Adrenal gland (tissue), 12 donors: ENCODE results near the gene SLC16A10. TPM values are rescaled to one million over a fixed set of nuclear protein-coding genes. Genes with fewer than 3 reads are reported as not detected.

Experiments used
- DNase-seq, 7 donors: peaks; one replicate each; pipeline ENCODE4 v3.0.0-alpha.2; 2019 to 2020
- H3K27ac ChIP-seq, 5 donors: fragments of 200-600 bp; sonication (generic) in 4 of 5; 1 replicate in 3 of 5; 2 replicates in 2 of 5; pipeline versions ENCODE4 v1.5.1 to v1.8.0; 2016 to 2020; ENCODE audit warnings: mild to moderate bottlenecking in 1 of 5
- H3K27me3 ChIP-seq: fragments of 200-600 bp; 2 replicates; pipeline ENCODE4 v1.8.0; 2021
- H3K36me3 ChIP-seq, 2 donors: fragments of 200-600 bp; replicated peaks in 1 of 2; 1 replicate in 1 of 2; 2 replicates in 1 of 2; pipeline versions ENCODE4 v1.5.1 to v1.8.0; 2018 to 2022
- H3K4me1 ChIP-seq, 2 donors: fragments of 200-600 bp; replicated peaks in 1 of 2; 1 replicate in 1 of 2; 2 replicates in 1 of 2; pipeline versions ENCODE4 v1.5.1 to v1.8.0; 2018 to 2021
- H3K4me3 ChIP-seq, 4 donors: fragments of 200-600 bp; sonication (generic) in 3 of 4; one replicate each; pipeline ENCODE4 v1.5.1; 2016 to 2018
- H3K9me3 ChIP-seq, 3 donors: fragments of 200-600 bp; sonication (generic) in 1 of 3; replicated peaks in 1 of 3; 1 replicate in 2 of 3; 2 replicates in 1 of 3; pipeline versions ENCODE4 v1.5.1 to v1.8.0; 2016 to 2021
- POLR2A ChIP-seq, 2 donors: fragments of 450-650 bp; IDR thresholded peaks; one replicate each; pipeline ENCODE4 v1.6.1; 2017; ENCODE audit warnings: antibody characterized with exemption in 2 of 2, mild to moderate bottlenecking in 2 of 2, moderate library complexity in 1 of 2
- WGBS, 4 donors: extraction: QIAGEN DNeasy Blood & Tissue Kit in 2 of 4; methylation state at CpG; one replicate each; pipeline versions ENCODE4 v1.1.5 to v1.1.7; 2013 to 2017; 5-methylcytosine and 5-hydroxymethylcytosine counted together
- intact Hi-C, 2 donors: fragments of 100-400 bp; cut with DNase I; formaldehyde crosslinking; loops; one replicate each; pipeline versions ENCODE4 v1.14.1 to v1.15.0; 2022 to 2023
- polyA plus RNA-seq, 3 donors: library from polyadenylated mRNA; stranded (reverse); fragments of 200-250 nt in 2 of 3; fragments of 350-450 nt in 1 of 3; fragmentation: Illumina TruSeq in 1 of 3; extraction: RNeasy Lipid Tissue Mini Kit (QIAGEN cat#74804) in 1 of 3; gene quantifications; one replicate each; pipeline ENCODE4 v1.2.3, GENCODE V29; 2013 to 2014
- total RNA-seq, 9 donors: library from RNA; depleted of rRNA in 4 of 9; stranded (reverse); fragments of >200 nt in 4 of 9; fragments of 120-200 nt in 1 of 9; fragmentation: NEBNext Ultra II Directional in 1 of 9; extraction: Animal tissue kit (Norgen Biotek cat#: 25700) in 1 of 9; gene quantifications; one replicate each; pipeline versions ENCODE4 v1.1.0 to v1.2.4, GENCODE V29; 2013 to 2023
- TF ChIP-seq, protein P1 (sequence below), 6 experiments: fragments of 450-650 bp in 4 of 6; fragments of 200-600 bp in 2 of 6; sonication (generic) in 1 of 6; IDR thresholded peaks; 1 replicate in 5 of 6; 2 replicates in 1 of 6; pipeline versions ENCODE4 v1.5.1 to v1.8.0; 2016 to 2021; ENCODE audit warnings: antibody characterized with exemption in 6 of 6, mild to moderate bottlenecking in 2 of 6, moderate library complexity in 1 of 6
- donor health status: healthy with polysubstance abuse.
- donor health status: Bipolar disorder and iron deficiency.
- donor health status: DM: yes; HTN: yes; CAD: no.
- donor health status: DM: no; HTN: no; CAD: no.
- donor health status: DM: no; HTN: no; CAD: no.
- donor health status: DM: yes; HTN: yes; CAD: no.

SLC16A10 gene
- total and polyA plus RNA-seq, 12 donors = 4.6 to 97.0 (median 24.9) TPM

DNA sequence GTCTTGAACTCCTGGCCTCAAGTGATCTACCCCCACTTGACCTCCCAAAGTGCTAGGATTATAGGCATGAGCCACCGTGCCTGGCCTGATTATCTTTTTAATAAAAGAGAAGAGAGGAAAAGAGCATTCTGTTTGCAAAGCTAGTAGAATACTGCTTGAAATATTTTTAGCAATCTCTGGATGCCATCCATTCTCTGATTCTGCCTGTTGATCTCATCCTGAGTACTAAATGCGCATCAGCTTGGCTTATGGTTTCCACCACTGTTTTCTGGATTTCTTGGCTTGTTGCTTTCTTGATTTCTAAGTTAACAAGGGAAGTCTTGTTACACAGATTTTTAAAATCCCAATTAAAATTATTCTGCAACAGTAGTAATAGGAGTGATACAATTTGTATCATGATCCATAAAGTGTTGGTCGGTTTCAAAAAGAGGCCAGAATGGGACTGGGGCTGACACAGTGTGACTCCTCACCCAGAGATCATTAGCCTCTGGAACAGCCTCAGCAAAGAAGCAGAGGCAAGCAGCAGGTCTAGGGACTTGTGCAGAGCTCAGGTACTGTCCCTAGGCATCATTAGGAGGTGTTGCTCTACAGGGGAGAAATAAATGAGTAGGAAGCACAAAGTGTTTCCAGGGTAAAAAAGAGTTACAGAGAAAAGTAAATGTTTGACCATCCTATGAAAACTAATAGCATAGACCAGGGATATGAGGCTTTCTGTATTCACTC, 17.8 kb upstream of the SLC16A10 start:
- Histone ChIP-seq H3K36me3 (no peaks in the 10 kb centered on the region), H3K27ac (no peak overlapping the region), H3K4me1 (no peaks in the 10 kb centered on the region), H3K4me3 (no peak overlapping the region), H3K9me3 (no peaks in the 10 kb centered on the region), H3K27me3 (no peaks in the 10 kb centered on the region)
- WGBS, 4 donors = 88 to 92% (median 89%) methylated on average over 3 of the region's 3 CpGs
- intact Hi-C loops = no loop called here
- TF ChIP-seq POLR2A (IDR thresholded peaks at IDR 0.05) = no peak
- TF ChIP-seq, protein P1, sequence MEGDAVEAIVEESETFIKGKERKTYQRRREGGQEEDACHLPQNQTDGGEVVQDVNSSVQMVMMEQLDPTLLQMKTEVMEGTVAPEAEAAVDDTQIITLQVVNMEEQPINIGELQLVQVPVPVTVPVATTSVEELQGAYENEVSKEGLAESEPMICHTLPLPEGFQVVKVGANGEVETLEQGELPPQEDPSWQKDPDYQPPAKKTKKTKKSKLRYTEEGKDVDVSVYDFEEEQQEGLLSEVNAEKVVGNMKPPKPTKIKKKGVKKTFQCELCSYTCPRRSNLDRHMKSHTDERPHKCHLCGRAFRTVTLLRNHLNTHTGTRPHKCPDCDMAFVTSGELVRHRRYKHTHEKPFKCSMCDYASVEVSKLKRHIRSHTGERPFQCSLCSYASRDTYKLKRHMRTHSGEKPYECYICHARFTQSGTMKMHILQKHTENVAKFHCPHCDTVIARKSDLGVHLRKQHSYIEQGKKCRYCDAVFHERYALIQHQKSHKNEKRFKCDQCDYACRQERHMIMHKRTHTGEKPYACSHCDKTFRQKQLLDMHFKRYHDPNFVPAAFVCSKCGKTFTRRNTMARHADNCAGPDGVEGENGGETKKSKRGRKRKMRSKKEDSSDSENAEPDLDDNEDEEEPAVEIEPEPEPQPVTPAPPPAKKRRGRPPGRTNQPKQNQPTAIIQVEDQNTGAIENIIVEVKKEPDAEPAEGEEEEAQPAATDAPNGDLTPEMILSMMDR (IDR thresholded peaks at IDR 0.05) = no peak
- DNase-seq = no peak

DNA sequence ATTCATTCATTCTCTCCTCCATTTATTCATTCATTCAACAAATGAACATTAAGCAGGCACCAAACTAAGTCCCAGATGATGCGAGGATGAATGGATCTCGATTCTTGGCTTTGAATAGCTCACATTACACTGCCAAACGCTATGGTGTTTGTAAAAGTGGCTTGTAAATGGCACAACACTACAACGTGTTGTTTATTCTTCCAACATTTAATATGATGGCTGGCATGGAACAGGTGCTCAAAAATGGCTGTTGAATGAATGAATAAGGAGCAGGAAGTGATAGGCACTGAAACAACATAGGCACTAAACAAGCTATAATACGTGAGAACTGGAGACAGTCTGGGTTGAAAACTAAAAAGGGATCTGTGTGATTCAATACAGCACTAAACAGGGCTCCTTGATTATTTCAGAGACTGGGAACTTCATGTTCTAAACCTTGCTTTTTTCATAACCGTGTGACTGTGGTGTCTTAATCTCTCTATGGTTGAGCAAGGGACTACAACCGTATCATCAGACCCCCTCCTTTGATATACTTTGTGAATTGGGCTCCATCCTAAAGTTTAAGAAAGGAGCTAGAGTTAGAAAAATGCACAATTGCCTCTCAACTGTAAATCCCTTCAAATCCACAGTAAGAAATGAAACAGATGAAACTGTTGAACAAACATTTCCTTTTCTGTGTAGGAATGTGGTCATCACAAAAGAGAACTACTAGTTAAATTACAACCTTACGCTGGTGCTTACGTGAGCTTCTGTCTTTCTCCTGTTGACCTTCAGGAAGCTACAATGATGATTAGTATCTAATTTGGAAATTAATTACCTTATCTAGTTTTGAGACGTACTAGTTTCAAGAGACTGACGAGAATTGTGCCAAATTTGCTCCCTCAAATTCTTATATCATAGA, 16.9 kb upstream of the SLC16A10 start:
- H3K36me3 ChIP-seq = no peaks in the 10 kb centered on the region
- H3K4me1 ChIP-seq = no peaks in the 10 kb centered on the region
- no peak for DNase-seq
- no peaks in the 10 kb centered on the region for H3K27me3 ChIP-seq
- WGBS, 4 donors = 66 to 74% (median 70%) methylated on average over 11 of the region's 11 CpGs
- no peak for TF ChIP-seq POLR2A (IDR thresholded peaks at IDR 0.05)
- TF ChIP-seq, protein P1 (IDR thresholded peaks at IDR 0.05) = no peak
- no peaks in the 10 kb centered on the region for H3K9me3 ChIP-seq
- intact Hi-C loops = no loop called here
- no peak overlapping the region for H3K27ac ChIP-seq
- no peak overlapping the region for H3K4me3 ChIP-seq

DNA sequence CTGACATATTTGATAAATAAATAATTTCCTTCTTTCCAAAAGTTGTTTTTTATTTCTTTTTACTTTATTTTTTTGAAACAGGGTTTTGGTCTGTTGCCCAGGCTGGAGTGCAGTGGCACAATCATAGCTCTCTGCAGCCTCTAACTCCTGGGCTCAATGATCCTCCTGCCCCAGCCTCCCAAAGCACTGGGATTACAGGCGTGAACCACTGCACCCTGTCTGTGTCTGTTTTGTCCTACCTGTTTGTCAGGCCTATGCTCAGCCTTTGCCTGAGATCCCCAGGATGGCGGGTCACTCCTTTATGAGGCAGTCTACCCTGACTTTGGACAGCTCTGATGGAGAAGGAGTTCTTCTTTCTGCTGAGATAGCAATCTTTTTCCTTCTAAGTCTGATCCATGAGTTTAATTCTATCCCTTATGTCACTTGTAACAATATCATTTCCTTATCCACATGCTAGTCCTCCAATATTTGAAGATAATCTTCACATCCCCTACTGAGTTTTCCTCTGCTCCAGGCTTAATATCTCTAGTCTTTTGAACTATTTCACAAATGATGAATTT, 14.4 kb upstream of the SLC16A10 start:
- H3K27ac ChIP-seq = no peak overlapping the region
- intact Hi-C loops = no loop called here
- WGBS, 4 donors = 82 to 91% (median 91%) methylated on average over 2 of the region's 2 CpGs
- TF ChIP-seq, protein P1 (IDR thresholded peaks at IDR 0.05) = no peak
- no peak for TF ChIP-seq POLR2A (IDR thresholded peaks at IDR 0.05)
- no peaks in the 10 kb centered on the region for H3K36me3 ChIP-seq
- DNase-seq = no peak
- no peak overlapping the region for H3K4me3 ChIP-seq
- no peaks in the 10 kb centered on the region for H3K4me1 ChIP-seq
- H3K27me3 ChIP-seq = no peaks in the 10 kb centered on the region
- H3K9me3 ChIP-seq = no peaks in the 10 kb centered on the region

DNA sequence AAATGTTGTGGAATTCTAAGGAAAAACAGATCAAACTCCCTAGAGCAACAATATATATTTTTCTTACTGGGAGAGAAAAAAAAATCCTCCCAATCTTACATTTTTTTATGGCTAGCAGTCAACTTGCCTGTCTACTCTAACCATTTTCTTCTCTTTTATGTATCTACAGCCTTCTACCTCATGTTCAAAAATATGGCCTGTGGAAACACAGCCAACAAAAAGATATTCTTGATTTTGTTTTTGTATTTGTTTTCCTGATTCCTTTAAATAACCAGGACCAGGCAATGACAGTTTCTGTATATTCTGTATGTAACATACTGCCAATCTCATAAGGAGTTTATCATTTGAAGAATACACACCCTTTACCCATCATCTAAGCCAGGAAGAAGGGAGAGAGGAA, 13.0 kb upstream of the SLC16A10 start:
- no peaks in the 10 kb centered on the region for H3K4me1 ChIP-seq

More for the DNA sequence above, 13.0 kb upstream of the SLC16A10 start:
- Histone ChIP-seq H3K27ac (no peak overlapping the region), H3K27me3 (no peaks in the 10 kb centered on the region), H3K9me3 (no peaks in the 10 kb centered on the region), H3K4me3 (no peak overlapping the region), H3K36me3 (no peaks in the 10 kb centered on the region)
- DNase-seq = no peak
- intact Hi-C loops = no loop called here
- TF ChIP-seq POLR2A (IDR thresholded peaks at IDR 0.05) = no peak
- TF ChIP-seq, protein P1 (IDR thresholded peaks at IDR 0.05) = no peak
